Heart right ventricle (tissue), 16 donors: ENCODE data around the gene CYBA. TPM values are rescaled to one million over a fixed set of nuclear protein-coding genes. Genes with fewer than 3 reads are reported as not detected.

Experiments used
- ATAC-seq, 8 donors: fragments of 200-7000 bp; cut with Tn5 transposase; one replicate each; pipeline ENCODE4 v1.9.1; 2020; ENCODE audit warnings: mild to moderate bottlenecking in 8 of 8, moderate library complexity in 8 of 8, moderate number of reproducible peaks in 1 of 8
- DNase-seq, 2 donors: peaks; one replicate each; pipeline ENCODE4 v3.0.0-alpha.2; 2020
- H3K27ac ChIP-seq, 10 donors: fragments of 200-600 bp; sonication (generic) in 2 of 10; one replicate each; pipeline versions ENCODE4 v1.5.0 to v1.8.0; 2020 to 2022; ENCODE audit warnings: mild to moderate bottlenecking in 3 of 10
- H3K27me3 ChIP-seq, 7 donors: fragments of 200-600 bp; one replicate each; pipeline ENCODE4 v1.8.0; 2021 to 2022; ENCODE audit warnings: mild to moderate bottlenecking in 2 of 7
- H3K36me3 ChIP-seq, 9 donors: fragments of 200-600 bp; sonication (generic) in 1 of 9; one replicate each; pipeline versions ENCODE4 v1.5.0 to v1.8.0; 2020 to 2022; ENCODE audit warnings: mild to moderate bottlenecking in 2 of 9
- H3K4me1 ChIP-seq, 9 donors: fragments of 200-600 bp; sonication (generic) in 1 of 9; one replicate each; pipeline versions ENCODE4 v1.5.0 to v1.8.0; 2020 to 2022; ENCODE audit warnings: mild to moderate bottlenecking in 4 of 9
- H3K4me3 ChIP-seq, 10 donors: fragments of 200-600 bp; sonication (generic) in 2 of 10; one replicate each; pipeline versions ENCODE4 v1.5.0 to v1.8.0; 2020 to 2022; ENCODE audit warnings: mild to moderate bottlenecking in 7 of 10, moderate library complexity in 2 of 10
- H3K9me3 ChIP-seq, 11 donors: fragments of 200-600 bp in 10 of 11; sonication (generic) in 2 of 11; one replicate each; pipeline versions ENCODE4 v1.5.0 to v1.8.0; 2013 to 2022; ENCODE audit warnings: mild to moderate bottlenecking in 2 of 11, control low read depth in 1 of 11, moderate library complexity in 1 of 11
- CTCF ChIP-seq, 9 donors: fragments of 200-600 bp; sonication (generic) in 2 of 9; IDR thresholded peaks; one replicate each; pipeline versions ENCODE4 v1.5.0 to v1.8.0; 2021 to 2022; ENCODE audit warnings: antibody characterized with exemption in 9 of 9, mild to moderate bottlenecking in 5 of 9, moderate library complexity in 1 of 9
- WGBS, 2 donors: extraction: QIAGEN DNeasy Blood & Tissue Kit; methylation state at CpG; one replicate each; pipeline ENCODE4 v1.1.7; 2013; ENCODE audit warnings: inconsistent platforms in 1 of 2; 5-methylcytosine and 5-hydroxymethylcytosine counted together
- intact Hi-C, 10 donors: fragments of 100-400 bp; cut with DNase I; formaldehyde crosslinking; loops; one replicate each; pipeline versions ENCODE4 v1.11.1 to v1.14.2; 2022
- polyA plus RNA-seq, 2 donors: library from polyadenylated mRNA; stranded (reverse); fragments of 200-250 nt; gene quantifications; one replicate each; pipeline ENCODE4 v1.2.3, GENCODE V29; 2013
- total RNA-seq, 10 donors: library from RNA; stranded (reverse); fragmentation: NEBNext Ultra II Directional in 3 of 10; extraction: Animal tissue kit (Norgen Biotek cat#: 25700) in 3 of 10; gene quantifications; one replicate each; pipeline versions ENCODE4 v1.2.1 to v1.2.4, GENCODE V29; 2021 to 2023
- donor health status: Arrhythmogenic right ventricular cardiomyopathy.
- donor health status: ischemic (EF 13 %, LVEDD 7.1; RV severe dilation, severe dysfunction).
- donor health status: healthy with polysubstance abuse.
- donor health status: DM: no; HTN: yes; CAD: no.
- donor health status: DM: no; HTN: no; CAD: no.
- donor health status: ischemic (EF 25% LVEDD 6.9; RV normal size, moderate dysfunction).
- donor health status: ischemic (EF 25% LVEDD 5.7; RV mildly dilated, moderate dysfunction).
- donor health status: healthy.
- donor health status: DM: yes; HTN: yes; CAD: no.
- donor health status: Ischemic cardiomyopathy.
- donor health status: ischemic (EF 35%, LVEDD 5.7; RV mildly dilated, moderate dysfunction).
- donor health status: nonischemic (EF 11% LVEDD 7.7; RV severe dilation, severe dysfunction).
- donor health status: DM: yes; HTN: yes; CAD: no.
- donor health status: PGD.
- donor health status: ischemic (EF 29% LVEDD 5.4; RV normal size, mild dysfunction).
- donor health status: nonischemic (EF 23%, LVEDD 6.1; RV moderate dilation, normal function).

Gene CYBA
- total and polyA plus RNA-seq, 12 donors: 13.0 to 117 (median 33.6) TPM

GRCh38 chr16:88597856-88598491, 52.9 kb downstream of the CYBA start:
- H3K4me1 ChIP-seq: peaks cover 5 to 68% (median 46%) of the 10 kb centered on the region in 9 donors
- H3K27me3 ChIP-seq: no peaks in the 10 kb centered on the region
- no peak for TF ChIP-seq CTCF (IDR thresholded peaks at IDR 0.05)
- no peaks in the 10 kb centered on the region for H3K9me3 ChIP-seq
- no peak for ATAC-seq
- peaks cover 0 to 65% (median 24%) of the 10 kb centered on the region in 9 donors for H3K36me3 ChIP-seq
- peak overlapping the region in 8 of 10 donors; percentile 68 to 89 (median 82) for H3K27ac ChIP-seq
- intact Hi-C loops: loop anchor here in 1 of 10 donors (10.0 kb wide), 1 partner anchor 67 kb away; the partner anchor contains the start of gene MVD
- 91% methylated on average over 21 of the region's 21 CpGs for WGBS, 2 donors
- DNase-seq: no peak
- no peak overlapping the region for H3K4me3 ChIP-seq

- peaks cover 5 to 78% (median 46%) of the 10 kb centered on the region in 9 donors for H3K4me1 ChIP-seq
- H3K36me3 ChIP-seq: peaks cover 0 to 59% (median 17%) of the 10 kb centered on the region in 9 donors
- 83 to 87% methylated on average over 3 of the region's 3 CpGs for WGBS, 2 donors
- H3K27ac ChIP-seq: peak overlapping the region in 1 of 10 donors; percentile 49
- ATAC-seq (no peak), DNase-seq (no peak)
- intact Hi-C loops: loop anchor here in 1 of 10 donors (10.0 kb wide), 1 partner anchor 68 kb away; the partner anchor contains the start of gene MVD
- H3K9me3 ChIP-seq: no peaks in the 10 kb centered on the region
- no peak for TF ChIP-seq CTCF (IDR thresholded peaks at IDR 0.05)
- H3K4me3 ChIP-seq: no peak overlapping the region
- no peaks in the 10 kb centered on the region for H3K27me3 ChIP-seq
Observed at GRCh38 chr16:88596483-88596882, 54.4 kb downstream of the CYBA start.

- no peak for TF ChIP-seq CTCF (IDR thresholded peaks at IDR 0.05)
- no peaks in the 10 kb centered on the region for H3K9me3 ChIP-seq
- H3K4me1 ChIP-seq: peaks cover 5 to 81% (median 46%) of the 10 kb centered on the region in 9 donors
- no peaks in the 10 kb centered on the region for H3K27me3 ChIP-seq
- no peak for DNase-seq
- H3K36me3 ChIP-seq: peaks cover 0 to 59% (median 17%) of the 10 kb centered on the region in 9 donors
- WGBS, 2 donors: 91 to 92% methylated on average over 10 of the region's 10 CpGs
- no peak overlapping the region for H3K4me3 ChIP-seq
- intact Hi-C loops: loop anchor here in 1 of 10 donors (10.0 kb wide), 1 partner anchor 69 kb away; the partner anchor contains the start of gene MVD
- no peak for ATAC-seq
- peak overlapping the region in 1 of 10 donors; percentile 38 for H3K27ac ChIP-seq
Observed at GRCh38 chr16:88595921-88596320, 54.9 kb downstream of the CYBA start.

GRCh38 chr16:88595101-88595500, 55.8 kb downstream of the CYBA start:
- ATAC-seq (peak in 2 of 8 donors; percentile 31 to 47), DNase-seq (peak in 1 of 2 donors; percentile 39)
- intact Hi-C loops: loop anchor here in 1 of 10 donors (10.0 kb wide), 1 partner anchor 70 kb away; the partner anchor contains the start of gene MVD
- H3K36me3 ChIP-seq: peaks cover 0 to 59% (median 14%) of the 10 kb centered on the region in 9 donors
- H3K27ac ChIP-seq: peak overlapping the region in 4 of 10 donors; percentile 7 to 45 (median 37)
- no peaks in the 10 kb centered on the region for H3K9me3 ChIP-seq
- TF ChIP-seq CTCF (IDR thresholded peaks at IDR 0.05): no peak
- H3K4me1 ChIP-seq: peaks cover 4 to 73% (median 41%) of the 10 kb centered on the region in 9 donors
- 23 to 24% methylated on average over 6 of the region's 6 CpGs for WGBS, 2 donors
- no peak overlapping the region for H3K4me3 ChIP-seq
- H3K27me3 ChIP-seq: no peaks in the 10 kb centered on the region
